HepG2 (cell line): Measurements from ENCODE around the gene TPM3. TPM values are rescaled to one million over a fixed set of nuclear protein-coding genes. Genes with fewer than 3 reads are reported as not detected.

ENCODE experiments used
- BCL3 ChIP-seq: sonication (generic); formaldehyde crosslinking; IDR thresholded peaks from 2 replicates; pipeline ENCODE4 v1.5.1; 2020; ENCODE audit warnings: mild to moderate bottlenecking, missing genetic modification reagents, moderate library complexity
- MBNL3 ChIP-seq: fragments of 250-450 bp; sonication (Bioruptor Pico); conservative IDR thresholded peaks from 2 replicates; pipeline ENCODE4 v1.8.0; 2022; ENCODE audit warnings: mild to moderate bottlenecking, inconsistent platforms
- MIER2 ChIP-seq: IDR thresholded peaks from 2 replicates; pipeline ENCODE4 v1.6.1; 2016; ENCODE audit warnings: missing biosample characterization, missing genetic modification reagents
- MTF2 ChIP-seq: sonication (generic); formaldehyde crosslinking; IDR thresholded peaks from 2 replicates; pipeline ENCODE4 v1.5.0; 2020; ENCODE audit warnings: missing genetic modification reagents, borderline replicate concordance
- NFYB ChIP-seq: sonication (generic); formaldehyde crosslinking; IDR thresholded peaks from 2 replicates; pipeline ENCODE4 v1.4.0; 2020; ENCODE audit warnings: missing genetic modification reagents
- PHF5A ChIP-seq: IDR thresholded peaks from one replicate; pipeline ENCODE4 v1.6.1; 2018; ENCODE audit warnings: low read depth, missing genetic modification reagents; ENCODE audit not compliant: unreplicated experiment
- PPARG ChIP-seq: conservative IDR thresholded peaks from 2 replicates; pipeline ENCODE4 v1.6.1; 2016; ENCODE audit warnings: missing biosample characterization, missing genetic modification reagents
- SMAD1 ChIP-seq: sonication (generic); formaldehyde crosslinking; IDR thresholded peaks from 2 replicates; pipeline ENCODE4 v1.4.0; 2020; ENCODE audit warnings: missing genetic modification reagents, low read depth, mild to moderate bottlenecking, borderline replicate concordance
- SNAPC4 ChIP-seq: sonication (generic); formaldehyde crosslinking; IDR thresholded peaks from 2 replicates; pipeline ENCODE4 v1.4.0; 2020; ENCODE audit warnings: mild to moderate bottlenecking, missing genetic modification reagents
- TCF7 ChIP-seq: sonication (generic); IDR thresholded peaks from 2 replicates; pipeline ENCODE4 v1.6.1; 2016; ENCODE audit warnings: antibody characterized with exemption, low read depth
- THAP9 ChIP-seq: sonication (generic); formaldehyde crosslinking; IDR thresholded peaks from 2 replicates; pipeline ENCODE4; 2020; ENCODE audit warnings: missing genetic modification reagents, mild to moderate bottlenecking, borderline replicate concordance
- ZBTB20 ChIP-seq: sonication (generic); formaldehyde crosslinking; IDR thresholded peaks from 2 replicates; pipeline ENCODE4 v1.8.1; 2023; ENCODE audit warnings: missing genetic modification reagents, low read depth, mild to moderate bottlenecking, borderline replicate concordance
- ZEB1 ChIP-seq: IDR thresholded peaks from 2 replicates; pipeline ENCODE4 v1.6.1; 2012; ENCODE audit warnings: mild to moderate bottlenecking, low read depth, inconsistent platforms; ENCODE audit not compliant: insufficient replicate concordance
- ZNF282 ChIP-seq: fragments of 450-650 bp; IDR thresholded peaks from 2 replicates; pipeline ENCODE4 v1.6.1; 2018; ENCODE audit not compliant: partially characterized antibody
- ZNF550 ChIP-seq: sonication (generic); formaldehyde crosslinking; IDR thresholded peaks from 2 replicates; pipeline ENCODE4 v1.4.0; 2020; ENCODE audit warnings: mild to moderate bottlenecking, missing genetic modification reagents, borderline replicate concordance
- ZNF552 ChIP-seq: sonication (generic); formaldehyde crosslinking; IDR thresholded peaks from 2 replicates; pipeline ENCODE4 v1.9.0; 2022; ENCODE audit warnings: missing genetic modification reagents, mild to moderate bottlenecking, borderline replicate concordance
- ZNF670 ChIP-seq: sonication (generic); formaldehyde crosslinking; IDR thresholded peaks from 2 replicates; pipeline ENCODE4 v1.8.0; 2022; ENCODE audit warnings: mild to moderate bottlenecking, missing genetic modification reagents, borderline replicate concordance
- ZNF674 ChIP-seq: sonication (generic); formaldehyde crosslinking; IDR thresholded peaks from 2 replicates; pipeline ENCODE4 v1.5.0; 2020; ENCODE audit warnings: low read depth, mild to moderate bottlenecking, missing genetic modification reagents
- ZNF788 ChIP-seq: sonication (generic); formaldehyde crosslinking; IDR thresholded peaks from 2 replicates; pipeline ENCODE4 v1.5.0; 2020; ENCODE audit warnings: mild to moderate bottlenecking, missing genetic modification reagents, borderline replicate concordance
- ZNF850 ChIP-seq: sonication (generic); formaldehyde crosslinking; conservative IDR thresholded peaks from 2 replicates; pipeline ENCODE4 v1.9.0; 2021; ENCODE audit warnings: mild to moderate bottlenecking, missing genetic modification reagents
- polyA plus RNA-seq, 8 experiments: library from polyadenylated mRNA; depleted of rRNA in 3 of 8; stranded (reverse) in 7 of 8; unstranded in 1 of 8; fragments of >200 nt; fragmentation: Illumina TruSeq in 4 of 8; extraction: Trizol in 4 of 8; gene quantifications; 2 replicates each; pipeline versions ENCODE4 v1.2.1 to v1.2.3, GENCODE V29; 2011 to 2016; ENCODE audit warnings: low read depth in 4 of 8, missing spikeins in 1 of 8, mixed read lengths in 1 of 8; ENCODE audit not compliant: insufficient read depth in 1 of 8
- total RNA-seq, 5 experiments: library from RNA; depleted of rRNA; stranded (reverse); fragments of >200 nt; fragmentation: Illumina TruSeq; extraction: Trizol; gene quantifications; 2 replicates each; pipeline ENCODE4 v1.2.3, GENCODE V29; 2016; ENCODE audit warnings: low read depth in 1 of 5

TPM3 gene
- total and polyA plus RNA-seq, 2 of the 13 experiments (the other 11 are each of a cell fraction or from before 2014, with no cell fraction given), result 160 to 307 TPM

GRCh38 chr1:154220071-154220969 lies 28.4 kb upstream of the TPM3 start, which contains the start of gene UBAP2L (continued):
- peak; percentile 92; the same call in 1 of the 2 replicates for TF ChIP-seq BCL3 (CRISPR knock-in tag)
- peak; percentile 97 for TF ChIP-seq THAP9 (CRISPR knock-in tag)
- peak; percentile 97; the same call in 1 of the 2 replicates for TF ChIP-seq ZNF788
- peak; percentile 87; the same call in 1 of the 2 replicates for TF ChIP-seq SNAPC4 (CRISPR knock-in tag)
- no peak for TF ChIP-seq MTF2 (CRISPR knock-in tag)
- no peak for TF ChIP-seq ZNF850
- peak; percentile 93; the same call in 1 of the 2 replicates for TF ChIP-seq ZBTB20 (CRISPR knock-in tag)
- 0 out of 2 replicates have a peak, but pooled peaks have one; percentile 78 for TF ChIP-seq ZNF674 (CRISPR knock-in tag)
- TF ChIP-seq SMAD1 (CRISPR knock-in tag), result no peak
- no peak for TF ChIP-seq TCF7
- TF ChIP-seq MIER2 (CRISPR knock-in tag), result peak; percentile 11; the same call in 1 of the 2 replicates
- no peak for TF ChIP-seq ZNF550 (CRISPR knock-in tag)
- no peak for TF ChIP-seq MBNL3 (CRISPR knock-in tag)
- peak; percentile 94 for TF ChIP-seq ZNF552 (CRISPR knock-in tag)
- TF ChIP-seq PPARG (CRISPR knock-in tag), result 0 out of 2 replicates have a peak, but pooled peaks have one; percentile 58
- no peak for TF ChIP-seq ZEB1
- TF ChIP-seq PHF5A (CRISPR knock-in tag), result peak; percentile 37
- TF ChIP-seq ZNF670 (CRISPR knock-in tag), result peak; percentile 86; the same call in 1 of the 2 replicates
- TF ChIP-seq NFYB, result peak; percentile 73
- no peak for TF ChIP-seq ZNF282
